ENCODE data around the gene CCL24. TPM values are rescaled to one million over a fixed set of nuclear protein-coding genes. Genes with fewer than 3 reads are reported as not detected.
"Not testable (repeated sequence)": the region's sequence is repeated elsewhere in the genome, so short reads cannot be mapped to it uniquely, and the experiment has no call there.

CCL24 gene
- total RNA-seq, 2 donors from 2014 or later, result 0.90 to 1.1 TPM

GRCh38 chr7:75838281-75838930, 24.8 kb upstream of the CCL24 start:
- H3K4me1 Mint-ChIP-seq (ENCODE audit: low read depth in 2 of 2), result peaks cover 13% of the 10 kb centered on the region in 2 donors
- not testable (repeated sequence) for ATAC-seq, H3K27me3 Mint-ChIP-seq, H3K27ac Mint-ChIP-seq, H3K9me3 Mint-ChIP-seq, H3K36me3 Mint-ChIP-seq, H3K4me3 Mint-ChIP-seq
- DNase-seq (ENCODE audit: low spot score), result peak; percentile 12

- peak overlapping the region in 1 of 2 donors; percentile 59 for H3K27ac Mint-ChIP-seq
- ATAC-seq, result no peak
- H3K4me1 Mint-ChIP-seq (ENCODE audit: low read depth in 2 of 2), result peaks cover 0 to 3% of the 10 kb centered on the region in 2 donors
- no peaks in the 10 kb centered on the region for H3K9me3 Mint-ChIP-seq
- H3K27me3 Mint-ChIP-seq, result peaks cover 0 to 9% of the 10 kb centered on the region in 2 donors
- no peak overlapping the region for H3K4me3 Mint-ChIP-seq
- no peaks in the 10 kb centered on the region for H3K36me3 Mint-ChIP-seq
- peak; percentile 0 for DNase-seq (ENCODE audit: low spot score)
These were observed 23.2 kb upstream of the CCL24 start for GRCh38 chr7:75836798-75837197.

GRCh38 chr7:75835688-75836285, 22.2 kb upstream of the CCL24 start:
- Mint-ChIP-seq H3K27ac (peak overlapping the region in 1 of 2 donors; percentile 43), H3K4me1 (ENCODE audit: low read depth in 2 of 2) (peaks cover 0 to 3% of the 10 kb centered on the region in 2 donors), H3K36me3 (no peaks in the 10 kb centered on the region), H3K27me3 (peaks cover 0 to 9% of the 10 kb centered on the region in 2 donors), H3K4me3 (no peak overlapping the region), H3K9me3 (no peaks in the 10 kb centered on the region)
- DNase-seq (ENCODE audit: low spot score) (no peak), ATAC-seq (no peak)

- H3K27ac Mint-ChIP-seq, result not testable (repeated sequence)
These were observed 20.1 kb upstream of the CCL24 start for GRCh38 chr7:75833662-75834061.

GRCh38 chr7:75830978-75831377, 17.4 kb upstream of the CCL24 start:
- Mint-ChIP-seq H3K36me3 (no peaks in the 10 kb centered on the region), H3K27ac (no peak overlapping the region), H3K4me3 (no peak overlapping the region), H3K9me3 (no peaks in the 10 kb centered on the region), H3K27me3 (peaks cover 0 to 7% of the 10 kb centered on the region in 2 donors), H3K4me1 (ENCODE audit: low read depth in 2 of 2) (peaks cover 0 to 7% of the 10 kb centered on the region in 2 donors)
- DNase-seq (ENCODE audit: low spot score) (no peak), ATAC-seq (no peak)

More at GRCh38 chr7:75833662-75834061, 20.1 kb upstream of the CCL24 start:
- H3K4me3 Mint-ChIP-seq; H3K4me1 Mint-ChIP-seq (ENCODE audit: low read depth in 2 of 2); H3K27me3 Mint-ChIP-seq; ATAC-seq; H3K9me3 Mint-ChIP-seq; H3K36me3 Mint-ChIP-seq; DNase-seq (ENCODE audit: low spot score): not testable (repeated sequence)

- not testable (repeated sequence) for H3K4me1 Mint-ChIP-seq (ENCODE audit: low read depth in 2 of 2); H3K4me3 Mint-ChIP-seq
These were observed 16.1 kb upstream of the CCL24 start for GRCh38 chr7:75829656-75830055.

GRCh38 chr7:75823198-75823910, 9.7 kb upstream of the CCL24 start:
- H3K9me3 Mint-ChIP-seq, result no peaks in the 10 kb centered on the region
- H3K36me3 Mint-ChIP-seq, result no peaks in the 10 kb centered on the region
- H3K27ac Mint-ChIP-seq, result no peak overlapping the region
- ATAC-seq (no peak), DNase-seq (ENCODE audit: low spot score) (no peak)
- H3K4me3 Mint-ChIP-seq, result no peak overlapping the region
- peaks cover 0 to 8% of the 10 kb centered on the region in 2 donors for H3K4me1 Mint-ChIP-seq (ENCODE audit: low read depth in 2 of 2)
- peaks cover 3 to 13% of the 10 kb centered on the region in 2 donors for H3K27me3 Mint-ChIP-seq

More at GRCh38 chr7:75829656-75830055, 16.1 kb upstream of the CCL24 start:
- not testable (repeated sequence) for DNase-seq (ENCODE audit: low spot score); H3K27me3 Mint-ChIP-seq; H3K27ac Mint-ChIP-seq; H3K9me3 Mint-ChIP-seq; ATAC-seq; H3K36me3 Mint-ChIP-seq

- ATAC-seq (no peak), DNase-seq (ENCODE audit: low spot score) (no peak)
- no peak overlapping the region for H3K4me3 Mint-ChIP-seq
- H3K27me3 Mint-ChIP-seq, result peaks cover 3 to 13% of the 10 kb centered on the region in 2 donors
- no peaks in the 10 kb centered on the region for H3K9me3 Mint-ChIP-seq
- no peaks in the 10 kb centered on the region for H3K36me3 Mint-ChIP-seq
- no peak overlapping the region for H3K27ac Mint-ChIP-seq
- H3K4me1 Mint-ChIP-seq (ENCODE audit: low read depth in 2 of 2), result peaks cover 0 to 7% of the 10 kb centered on the region in 2 donors
These were observed 7.1 kb upstream of the CCL24 start for GRCh38 chr7:75820688-75821087.

- peaks cover 3 to 13% of the 10 kb centered on the region in 2 donors for H3K27me3 Mint-ChIP-seq
- H3K4me3 Mint-ChIP-seq, result no peak overlapping the region
- no peaks in the 10 kb centered on the region for H3K36me3 Mint-ChIP-seq
- ATAC-seq (no peak), DNase-seq (ENCODE audit: low spot score) (no peak)
- peaks cover 0 to 7% of the 10 kb centered on the region in 2 donors for H3K4me1 Mint-ChIP-seq (ENCODE audit: low read depth in 2 of 2)
- no peak overlapping the region for H3K27ac Mint-ChIP-seq
- H3K9me3 Mint-ChIP-seq, result no peaks in the 10 kb centered on the region
These were observed 6.1 kb upstream of the CCL24 start for GRCh38 chr7:75819711-75820110.

GRCh38 chr7:75818472-75818871, 4.9 kb upstream of the CCL24 start:
- DNase-seq (ENCODE audit: low spot score) (no peak), ATAC-seq (no peak)
- no peaks in the 10 kb centered on the region for H3K9me3 Mint-ChIP-seq
- peaks cover 5 to 13% of the 10 kb centered on the region in 2 donors for H3K27me3 Mint-ChIP-seq
- H3K36me3 Mint-ChIP-seq, result no peaks in the 10 kb centered on the region
- no peak overlapping the region for H3K4me3 Mint-ChIP-seq
- peaks cover 0 to 7% of the 10 kb centered on the region in 2 donors for H3K4me1 Mint-ChIP-seq (ENCODE audit: low read depth in 2 of 2)
- H3K27ac Mint-ChIP-seq, result no peak overlapping the region

- Mint-ChIP-seq H3K27me3 (peaks cover 5 to 13% of the 10 kb centered on the region in 2 donors), H3K36me3 (no peaks in the 10 kb centered on the region), H3K4me1 (ENCODE audit: low read depth in 2 of 2) (peaks cover 0 to 3% of the 10 kb centered on the region in 2 donors), H3K4me3 (no peak overlapping the region), H3K27ac (no peak overlapping the region), H3K9me3 (no peaks in the 10 kb centered on the region)
- DNase-seq (ENCODE audit: low spot score) (no peak), ATAC-seq (no peak)
These were observed 3.5 kb upstream of the CCL24 start for GRCh38 chr7:75817116-75817515.

GRCh38 chr7:75815418-75816064, 1.9 kb upstream of the CCL24 start:
- DNase-seq (ENCODE audit: low spot score) (no peak), ATAC-seq (no peak)
- Mint-ChIP-seq H3K27ac (no peak overlapping the region), H3K4me3 (no peak overlapping the region), H3K27me3 (peaks cover 2 to 3% of the 10 kb centered on the region in 2 donors), H3K36me3 (no peaks in the 10 kb centered on the region), H3K4me1 (ENCODE audit: low read depth in 2 of 2) (peaks cover 0 to 3% of the 10 kb centered on the region in 2 donors), H3K9me3 (no peaks in the 10 kb centered on the region)

- Mint-ChIP-seq H3K4me3 (no peak overlapping the region), H3K36me3 (no peaks in the 10 kb centered on the region), H3K27ac (no peak overlapping the region), H3K9me3 (no peaks in the 10 kb centered on the region), H3K4me1 (ENCODE audit: low read depth in 2 of 2) (peaks cover 0 to 3% of the 10 kb centered on the region in 2 donors), H3K27me3 (peaks cover 0 to 2% of the 10 kb centered on the region in 2 donors)
- ATAC-seq (no peak), DNase-seq (ENCODE audit: low spot score) (no peak)
These were observed 871 bp upstream of the CCL24 start for GRCh38 chr7:75814407-75814947.
